ENCODE results near the gene SLC19A3.
A peak's percentile ranks its signal among the peaks of the same experiment; 100 is the strongest.
"Not testable (repeated sequence)": the region's sequence is repeated elsewhere in the genome, so short reads cannot be mapped to it uniquely, and the experiment has no call there.

The SLC19A3 gene

GRCh38 chr2:227717687-227718567, at the start of gene SLC19A3:
SLC19A3 (minus strand) TSS chr2:227718028; CDS start chr2:227702318, 15,710 bp downstream.
- H3K4me1 ChIP-seq (ENCODE audit: insufficient read depth, low read length), result peaks cover 16% of the 10 kb centered on the region; the same call in 1 of the 2 replicates
- H3K36me3 ChIP-seq (ENCODE audit: insufficient read depth, low read depth, low read length), result no peaks in the 10 kb centered on the region
- H3K27ac ChIP-seq (ENCODE audit: low read length), result no peak within 1 kb of the TSS
- H3K9ac ChIP-seq (ENCODE audit: low read depth, low read length), result peak within 1 kb of the TSS; percentile 27; the same call in 1 of the 2 replicates
- H3K27me3 ChIP-seq (ENCODE audit: insufficient read depth, low read length), result peaks cover 16% of the 10 kb centered on the region
- H3K4me3 ChIP-seq (ENCODE audit: low read length), result peak within 1 kb of the TSS; percentile 70
- no peaks in the 10 kb centered on the region for H3K9me3 ChIP-seq (ENCODE audit: insufficient read depth, low read depth, low read length)

GRCh38 chr2:227766373-227766883, 48.6 kb upstream of the SLC19A3 start:
- Histone ChIP-seq H3K27ac (ENCODE audit: low read length) (no peak overlapping the region), H3K27me3 (ENCODE audit: insufficient read depth, low read length) (no peaks in the 10 kb centered on the region), H3K9ac (ENCODE audit: low read depth, low read length) (no peak overlapping the region), H3K9me3 (ENCODE audit: insufficient read depth, low read depth, low read length) (no peaks in the 10 kb centered on the region), H3K36me3 (ENCODE audit: insufficient read depth, low read depth, low read length) (no peaks in the 10 kb centered on the region), H3K4me3 (ENCODE audit: low read length) (no peak overlapping the region), H3K4me1 (ENCODE audit: insufficient read depth, low read length) (no peaks in the 10 kb centered on the region)

GRCh38 chr2:227765788-227766372, 48.1 kb upstream of the SLC19A3 start:
- H3K9ac ChIP-seq (ENCODE audit: low read depth, low read length), result no peak overlapping the region
- no peak overlapping the region for H3K27ac ChIP-seq (ENCODE audit: low read length)
- no peaks in the 10 kb centered on the region for H3K27me3 ChIP-seq (ENCODE audit: insufficient read depth, low read length)
- no peaks in the 10 kb centered on the region for H3K4me1 ChIP-seq (ENCODE audit: insufficient read depth, low read length)
- no peaks in the 10 kb centered on the region for H3K36me3 ChIP-seq (ENCODE audit: insufficient read depth, low read depth, low read length)
- no peak overlapping the region for H3K4me3 ChIP-seq (ENCODE audit: low read length)
- no peaks in the 10 kb centered on the region for H3K9me3 ChIP-seq (ENCODE audit: insufficient read depth, low read depth, low read length)

GRCh38 chr2:227761740-227762476, 44.1 kb upstream of the SLC19A3 start:
- Histone ChIP-seq H3K9ac (ENCODE audit: low read depth, low read length) (no peak overlapping the region), H3K27me3 (ENCODE audit: insufficient read depth, low read length) (no peaks in the 10 kb centered on the region), H3K4me3 (ENCODE audit: low read length) (no peak overlapping the region), H3K4me1 (ENCODE audit: insufficient read depth, low read length) (peaks cover 10% of the 10 kb centered on the region; the same call in 1 of the 2 replicates), H3K36me3 (ENCODE audit: insufficient read depth, low read depth, low read length) (no peaks in the 10 kb centered on the region), H3K9me3 (ENCODE audit: insufficient read depth, low read depth, low read length) (no peaks in the 10 kb centered on the region), H3K27ac (ENCODE audit: low read length) (no peak overlapping the region)

GRCh38 chr2:227759411-227760118, 41.7 kb upstream of the SLC19A3 start:
- peaks cover 10% of the 10 kb centered on the region; the same call in 1 of the 2 replicates for H3K4me1 ChIP-seq (ENCODE audit: insufficient read depth, low read length)
- no peak overlapping the region for H3K4me3 ChIP-seq (ENCODE audit: low read length)
- no peaks in the 10 kb centered on the region for H3K36me3 ChIP-seq (ENCODE audit: insufficient read depth, low read depth, low read length)
- no peaks in the 10 kb centered on the region for H3K27me3 ChIP-seq (ENCODE audit: insufficient read depth, low read length)
- no peaks in the 10 kb centered on the region for H3K9me3 ChIP-seq (ENCODE audit: insufficient read depth, low read depth, low read length)
- no peak overlapping the region for H3K27ac ChIP-seq (ENCODE audit: low read length)
- no peak overlapping the region for H3K9ac ChIP-seq (ENCODE audit: low read depth, low read length)

- H3K4me1 ChIP-seq (ENCODE audit: insufficient read depth, low read length), result peaks cover 10% of the 10 kb centered on the region; the same call in 1 of the 2 replicates
- not testable (repeated sequence) for H3K27me3 ChIP-seq (ENCODE audit: insufficient read depth, low read length); H3K36me3 ChIP-seq (ENCODE audit: insufficient read depth, low read depth, low read length); H3K9me3 ChIP-seq (ENCODE audit: insufficient read depth, low read depth, low read length); H3K9ac ChIP-seq (ENCODE audit: low read depth, low read length); H3K27ac ChIP-seq (ENCODE audit: low read length); H3K4me3 ChIP-seq (ENCODE audit: low read length)
These were observed 38.4 kb upstream of the SLC19A3 start for GRCh38 chr2:227756261-227756660.

- no peaks in the 10 kb centered on the region for H3K4me1 ChIP-seq (ENCODE audit: insufficient read depth, low read length)
- H3K9ac ChIP-seq (ENCODE audit: low read depth, low read length), result no peak overlapping the region
These were observed 30.3 kb upstream of the SLC19A3 start for GRCh38 chr2:227748079-227748478.

GRCh38 chr2:227745594-227745993, 27.8 kb upstream of the SLC19A3 start, which contains the start of gene SCYGR8:
SCYGR8 (plus strand) TSS chr2:227745894; CDS start chr2:227745894, 0 bp downstream.
- Histone ChIP-seq H3K9ac (ENCODE audit: low read depth, low read length) (no peak within 1 kb of the TSS), H3K27ac (ENCODE audit: low read length) (no peak within 1 kb of the TSS), H3K36me3 (ENCODE audit: insufficient read depth, low read depth, low read length) (no peaks in the 10 kb centered on the region), H3K4me3 (ENCODE audit: low read length) (no peak within 1 kb of the TSS), H3K27me3 (ENCODE audit: insufficient read depth, low read length) (no peaks in the 10 kb centered on the region), H3K4me1 (ENCODE audit: insufficient read depth, low read length) (no peaks in the 10 kb centered on the region), H3K9me3 (ENCODE audit: insufficient read depth, low read depth, low read length) (no peaks in the 10 kb centered on the region)

More at GRCh38 chr2:227748079-227748478, 30.3 kb upstream of the SLC19A3 start:
- H3K36me3 ChIP-seq (ENCODE audit: insufficient read depth, low read depth, low read length), result no peaks in the 10 kb centered on the region
- H3K27me3 ChIP-seq (ENCODE audit: insufficient read depth, low read length), result no peaks in the 10 kb centered on the region
- no peak overlapping the region for H3K4me3 ChIP-seq (ENCODE audit: low read length)
- no peaks in the 10 kb centered on the region for H3K9me3 ChIP-seq (ENCODE audit: insufficient read depth, low read depth, low read length)
- H3K27ac ChIP-seq (ENCODE audit: low read length), result no peak overlapping the region

- not testable (repeated sequence) for H3K27ac ChIP-seq (ENCODE audit: low read length); H3K4me3 ChIP-seq (ENCODE audit: low read length); H3K27me3 ChIP-seq (ENCODE audit: insufficient read depth, low read length); H3K9me3 ChIP-seq (ENCODE audit: insufficient read depth, low read depth, low read length); H3K36me3 ChIP-seq (ENCODE audit: insufficient read depth, low read depth, low read length); H3K4me1 ChIP-seq (ENCODE audit: insufficient read depth, low read length); H3K9ac ChIP-seq (ENCODE audit: low read depth, low read length)
These were observed 22.9 kb upstream of the SLC19A3 start for GRCh38 chr2:227740705-227741104.

- H3K9ac ChIP-seq (ENCODE audit: low read depth, low read length), result no peak overlapping the region
- H3K4me3 ChIP-seq (ENCODE audit: low read length), result no peak overlapping the region
- no peaks in the 10 kb centered on the region for H3K36me3 ChIP-seq (ENCODE audit: insufficient read depth, low read depth, low read length)
- no peaks in the 10 kb centered on the region for H3K9me3 ChIP-seq (ENCODE audit: insufficient read depth, low read depth, low read length)
- H3K4me1 ChIP-seq (ENCODE audit: insufficient read depth, low read length), result no peaks in the 10 kb centered on the region
- H3K27ac ChIP-seq (ENCODE audit: low read length), result no peak overlapping the region
- H3K27me3 ChIP-seq (ENCODE audit: insufficient read depth, low read length), result no peaks in the 10 kb centered on the region
These were observed 21.5 kb upstream of the SLC19A3 start for GRCh38 chr2:227739351-227739750.

GRCh38 chr2:227728035-227728434, 10.2 kb upstream of the SLC19A3 start, which contains the start of gene SCYGR7:
SCYGR7 (plus strand) TSS chr2:227728335; CDS start chr2:227728335, 0 bp downstream.
- Histone ChIP-seq H3K4me1 (ENCODE audit: insufficient read depth, low read length) (no peaks in the 10 kb centered on the region), H3K4me3 (ENCODE audit: low read length) (no peak within 1 kb of the TSS), H3K9ac (ENCODE audit: low read depth, low read length) (no peak within 1 kb of the TSS), H3K36me3 (ENCODE audit: insufficient read depth, low read depth, low read length) (no peaks in the 10 kb centered on the region), H3K27ac (ENCODE audit: low read length) (no peak within 1 kb of the TSS), H3K9me3 (ENCODE audit: insufficient read depth, low read depth, low read length) (no peaks in the 10 kb centered on the region), H3K27me3 (ENCODE audit: insufficient read depth, low read length) (no peaks in the 10 kb centered on the region)

Data from iPS-20b (cell line).